SU-DHL-6 (cell line): ENCODE measurements around the gene UQCRC1.

ENCODE experiments used
- H2AFZ ChIP-seq: fragments of 200-600 bp; sonication (generic); 2 replicates; pipeline ENCODE4 v1.6.1; 2014; ENCODE audit warnings: low read depth, mild to moderate bottlenecking, moderate library complexity, mixed read lengths, antibody characterized with exemption, low read length; ENCODE audit not compliant: severe bottlenecking
- H3F3A ChIP-seq: fragments of 200-600 bp; shearing (Covaris generic); 2 replicates; pipeline ENCODE4 v1.6.0; 2016; ENCODE audit warnings: antibody characterized with exemption, mild to moderate bottlenecking; ENCODE audit not compliant: insufficient read depth
- H3K27ac ChIP-seq: fragments of 200-600 bp; sonication (generic); 2 replicates; pipeline ENCODE4 v1.5.1; 2016; ENCODE audit warnings: low read depth, mild to moderate bottlenecking, low read length, moderate library complexity, mixed read lengths
- H3K27me3 ChIP-seq: fragments of 200-600 bp; sonication (generic), shearing (Covaris generic); 2 replicates; pipeline ENCODE4 v1.6.0; 2014; ENCODE audit warnings: mild to moderate bottlenecking, low read length
- H3K36me3 ChIP-seq: fragments of 200-600 bp; sonication (generic); 2 replicates; pipeline ENCODE4 v1.6.1; 2014; ENCODE audit warnings: mild to moderate bottlenecking, low read length, mixed read lengths
- H3K4me2 ChIP-seq: fragments of 300-600, 200-600 bp; shearing (Covaris generic), sonication (generic); 2 replicates; pipeline ENCODE4 v1.6.0; 2014; ENCODE audit warnings: low read length, low read depth, mild to moderate bottlenecking; ENCODE audit not compliant: poor library complexity, severe bottlenecking
- H3K4me3 ChIP-seq: fragments of 200-600 bp; sonication (generic); 2 replicates; pipeline ENCODE4 v1.5.1; 2014; ENCODE audit warnings: antibody characterized with exemption, low read length, mild to moderate bottlenecking, mixed read lengths; ENCODE audit not compliant: insufficient read depth, poor library complexity, severe bottlenecking
- H3K79me2 ChIP-seq: fragments of 200-600 bp; sonication (generic); 2 replicates; pipeline ENCODE4 v1.6.1; 2014; ENCODE audit warnings: mild to moderate bottlenecking, low read length, moderate library complexity; ENCODE audit not compliant: insufficient read depth
- H3K9ac ChIP-seq: fragments of 200-600 bp; sonication (generic); 2 replicates; pipeline ENCODE4 v1.7.0; 2014; ENCODE audit warnings: mild to moderate bottlenecking, low read length
- H3K9me2 ChIP-seq: fragments of 200-600 bp; sonication (generic); replicated peaks from 2 replicates; pipeline ENCODE4 v1.6.1; 2014; ENCODE audit warnings: low read length; ENCODE audit not compliant: insufficient read depth
- H3K9me3 ChIP-seq: fragments of 200-600 bp; sonication (generic); 2 replicates; pipeline ENCODE4 v1.6.1; 2014; ENCODE audit warnings: low read length, mixed read lengths; ENCODE audit not compliant: insufficient read depth
- H4K20me1 ChIP-seq: fragments of 200-600 bp; sonication (generic); 2 replicates; pipeline ENCODE4 v1.6.1; 2014; ENCODE audit warnings: low read depth, mild to moderate bottlenecking, antibody characterized with exemption, low read length, moderate library complexity, mixed read lengths
- EZH2phosphoT487 ChIP-seq: fragments of 200-600 bp; sonication (generic), shearing (Covaris generic); conservative IDR thresholded peaks from 2 replicates; pipeline ENCODE4 v1.6.1; 2018; ENCODE audit warnings: mild to moderate bottlenecking, antibody characterized with exemption, low read length, moderate library complexity, mixed read lengths
- TF ChIP-seq, protein P1 (sequence below): fragments of 200-600 bp; sonication (generic); IDR thresholded peaks from one replicate; pipeline ENCODE4 v1.5.1; 2017; ENCODE audit warnings: antibody characterized with exemption, mild to moderate bottlenecking, low read length, moderate library complexity; ENCODE audit not compliant: insufficient read depth, poor library complexity, severe bottlenecking

Gene UQCRC1

DNA sequence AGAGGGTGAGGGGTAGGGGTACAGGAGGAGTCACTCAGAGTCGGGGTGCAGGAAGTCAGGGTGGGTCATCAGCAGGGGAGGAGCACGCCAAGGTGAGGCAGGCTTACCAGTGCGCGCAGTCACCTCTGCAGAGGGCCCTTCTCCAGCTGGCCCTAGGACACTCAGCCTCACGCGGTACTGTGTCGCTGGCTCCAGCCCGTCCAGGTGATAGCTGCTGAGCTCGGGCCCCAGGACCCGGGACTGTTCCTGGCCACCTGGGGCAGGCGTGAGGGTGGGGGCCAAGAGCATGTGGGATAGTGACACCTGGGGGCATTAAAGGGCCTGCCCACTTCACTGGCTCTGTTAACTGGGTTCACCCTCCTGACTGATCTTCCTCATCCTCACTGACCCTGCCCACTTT is 21.8 kb downstream of the UQCRC1 start:
- Histone ChIP-seq H2AFZ (no peak overlapping the region), H3K9me3 (no peaks in the 10 kb centered on the region), H3K36me3 (no peaks in the 10 kb centered on the region), H4K20me1 (no peaks in the 10 kb centered on the region), H3K27ac (no peak overlapping the region), H3K4me2 (no peak overlapping the region), H3F3A (no peaks in the 10 kb centered on the region), H3K9ac (no peak overlapping the region), H3K27me3 (no peaks in the 10 kb centered on the region), H3K4me3 (no peak overlapping the region), H3K9me2 (no peaks in the 10 kb centered on the region), H3K79me2 (no peaks in the 10 kb centered on the region)
- TF ChIP-seq EZH2phosphoT487, result no peak
- TF ChIP-seq, protein P1, sequence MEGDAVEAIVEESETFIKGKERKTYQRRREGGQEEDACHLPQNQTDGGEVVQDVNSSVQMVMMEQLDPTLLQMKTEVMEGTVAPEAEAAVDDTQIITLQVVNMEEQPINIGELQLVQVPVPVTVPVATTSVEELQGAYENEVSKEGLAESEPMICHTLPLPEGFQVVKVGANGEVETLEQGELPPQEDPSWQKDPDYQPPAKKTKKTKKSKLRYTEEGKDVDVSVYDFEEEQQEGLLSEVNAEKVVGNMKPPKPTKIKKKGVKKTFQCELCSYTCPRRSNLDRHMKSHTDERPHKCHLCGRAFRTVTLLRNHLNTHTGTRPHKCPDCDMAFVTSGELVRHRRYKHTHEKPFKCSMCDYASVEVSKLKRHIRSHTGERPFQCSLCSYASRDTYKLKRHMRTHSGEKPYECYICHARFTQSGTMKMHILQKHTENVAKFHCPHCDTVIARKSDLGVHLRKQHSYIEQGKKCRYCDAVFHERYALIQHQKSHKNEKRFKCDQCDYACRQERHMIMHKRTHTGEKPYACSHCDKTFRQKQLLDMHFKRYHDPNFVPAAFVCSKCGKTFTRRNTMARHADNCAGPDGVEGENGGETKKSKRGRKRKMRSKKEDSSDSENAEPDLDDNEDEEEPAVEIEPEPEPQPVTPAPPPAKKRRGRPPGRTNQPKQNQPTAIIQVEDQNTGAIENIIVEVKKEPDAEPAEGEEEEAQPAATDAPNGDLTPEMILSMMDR, result no peak

DNA sequence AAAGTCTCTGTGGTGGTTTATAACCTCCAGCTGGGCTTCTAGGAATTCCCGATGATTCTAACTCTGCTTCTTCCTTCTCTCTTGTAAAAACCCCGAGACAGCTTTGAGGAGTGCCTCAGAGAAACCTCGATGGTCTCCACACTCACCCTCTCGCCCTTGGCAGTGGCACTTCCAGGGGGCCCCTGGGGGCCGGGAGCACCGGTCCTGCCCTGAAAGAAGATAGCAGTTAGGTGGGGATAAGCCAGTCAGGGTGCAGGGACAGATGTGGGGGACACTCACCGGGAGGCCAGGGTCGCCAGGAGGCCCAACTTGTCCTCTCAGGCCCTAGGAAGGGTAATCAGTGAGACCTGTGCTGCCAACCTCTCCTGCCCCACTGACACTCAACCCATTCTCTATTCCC is 24.0 kb downstream of the UQCRC1 start:
- Histone ChIP-seq H3K27me3 (no peaks in the 10 kb centered on the region), H2AFZ (no peak overlapping the region), H3K27ac (no peak overlapping the region), H3K36me3 (no peaks in the 10 kb centered on the region), H3K79me2 (no peaks in the 10 kb centered on the region), H3K9ac (no peak overlapping the region), H3K9me2 (no peaks in the 10 kb centered on the region), H3F3A (no peaks in the 10 kb centered on the region), H3K9me3 (no peaks in the 10 kb centered on the region), H3K4me3 (no peak overlapping the region), H4K20me1 (no peaks in the 10 kb centered on the region), H3K4me2 (no peak overlapping the region)
- TF ChIP-seq EZH2phosphoT487, result no peak
- TF ChIP-seq, protein P1, result no peak

DNA sequence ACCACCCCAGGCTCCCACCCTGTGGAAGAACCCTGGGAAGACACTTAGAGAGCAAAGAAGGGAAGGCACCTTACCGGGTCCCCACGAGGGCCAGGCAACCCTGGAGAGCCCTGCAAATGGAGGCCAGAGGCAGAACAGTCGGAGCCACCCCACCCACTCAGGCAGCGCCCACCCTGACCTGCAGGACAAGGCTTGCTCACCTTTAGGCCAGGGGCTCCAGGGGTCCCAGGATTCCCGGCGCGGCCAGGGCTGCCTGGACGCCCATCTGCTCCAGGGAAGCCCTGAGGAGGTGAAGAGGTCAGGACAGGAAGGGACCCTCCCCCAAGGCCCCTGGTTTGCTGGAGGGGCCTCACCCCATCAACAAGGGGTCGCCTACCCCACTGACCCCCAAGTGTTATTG is 24.6 kb downstream of the UQCRC1 start:
- H4K20me1 ChIP-seq, result no peaks in the 10 kb centered on the region
- H3K36me3 ChIP-seq, result no peaks in the 10 kb centered on the region
- H3K9ac ChIP-seq, result no peak overlapping the region
- H3K4me3 ChIP-seq, result no peak overlapping the region
- no peak overlapping the region for H3K4me2 ChIP-seq
- H3K9me3 ChIP-seq, result no peaks in the 10 kb centered on the region
- no peaks in the 10 kb centered on the region for H3K79me2 ChIP-seq
- no peaks in the 10 kb centered on the region for H3K9me2 ChIP-seq
- no peaks in the 10 kb centered on the region for H3F3A ChIP-seq
- H2AFZ ChIP-seq, result no peak overlapping the region
- no peaks in the 10 kb centered on the region for H3K27me3 ChIP-seq
- TF ChIP-seq, protein P1, result no peak
- no peak for TF ChIP-seq EZH2phosphoT487
- H3K27ac ChIP-seq, result no peak overlapping the region
